Measurements from ENCODE around the gene NGEF. TPM values are rescaled to one million over a fixed set of nuclear protein-coding genes. Genes with fewer than 3 reads are reported as not detected.

The NGEF gene
- total and polyA plus RNA-seq, 10 of the 15 experiments (the other 5 are each of a cell fraction or from before 2014, with no cell fraction given), result 0.12 TPM; not detected in 9

GRCh38 chr2:232903989-232904388 lies 109.1 kb downstream of the NGEF start:
- H3K27ac ChIP-seq (ENCODE audit: control insufficient read depth, insufficient read depth), result no peak overlapping the region
- intact Hi-C loops (cut with micrococcal nuclease; ENCODE audit: unreplicated experiment) (no loop called here), in situ Hi-C loops (cut with MboI) (no loop called here)
- no peaks in the 10 kb centered on the region for H4K20me1 ChIP-seq (ENCODE audit: control insufficient read depth, insufficient read depth)
- WGBS (ENCODE audit: insufficient coverage, insufficient replicate concordance, low lambda C conversion rate, missing lambda C conversion rate), result 30% methylated on average over 9 of the region's 9 CpGs
- no peak for DNase-seq (ENCODE audit: low read depth, low spot score)
- ChIA-PET SMC1A (ENCODE audit: uncharacterized antibody, unreplicated experiment) (no interaction called here), CTCF (no interaction called here), POLR2A (no interaction called here), RAD21 (ENCODE audit: unreplicated experiment) (no interaction called here)
- no peak for ATAC-seq
- BruUV-seq (replicated peaks), result no TSS peak
- H3K36me3 ChIP-seq (ENCODE audit: control insufficient read depth in 2 of 2, insufficient read depth in 2 of 2, low read length in 1 of 2), result no peaks in the 10 kb centered on the region
- H3K4me2 ChIP-seq (ENCODE audit: control insufficient read depth, insufficient read depth), result no peak overlapping the region
- no peak overlapping the region for H2AFZ ChIP-seq (ENCODE audit: control insufficient read depth, low read depth, low read length)
- no peak overlapping the region for H3K9ac ChIP-seq (ENCODE audit: control insufficient read depth, insufficient read depth, low read length)
- no peaks in the 10 kb centered on the region for H3K4me1 ChIP-seq (ENCODE audit: control insufficient read depth, insufficient read depth, low read length)
- H3K27me3 ChIP-seq (replicated peaks in 1 of 2; ENCODE audit: control insufficient read depth in 2 of 2, insufficient read depth in 2 of 2, low read length in 1 of 2), result no peaks in the 10 kb centered on the region
- no peaks in the 10 kb centered on the region for H3K9me3 ChIP-seq (replicated peaks; ENCODE audit: control insufficient read depth, insufficient read depth, low read length)
- no peak overlapping the region for H3K4me3 ChIP-seq
- FAIRE-seq, result no peak
- H3K79me2 ChIP-seq (ENCODE audit: control insufficient read depth, insufficient read depth, low read length), result no peaks in the 10 kb centered on the region
- TF ChIP-seq ETV6 (conservative IDR thresholded peaks at IDR 0.05 in 1 of 2, IDR thresholded peaks at IDR 0.05 in 1 of 2; ENCODE audit: borderline replicate concordance in 1 of 2, low read depth in 1 of 2), result no peak
- TF ChIP-seq ATF3 (IDR thresholded peaks at IDR 0.05; ENCODE audit: borderline replicate concordance, extremely low read depth, low read depth, low read length), result no peak
- TF ChIP-seq KLF5 (IDR thresholded peaks at IDR 0.05; ENCODE audit: partially characterized antibody), result no peak
- no peak for TF ChIP-seq FOXK2 (IDR thresholded peaks at IDR 0.05)

DNA sequence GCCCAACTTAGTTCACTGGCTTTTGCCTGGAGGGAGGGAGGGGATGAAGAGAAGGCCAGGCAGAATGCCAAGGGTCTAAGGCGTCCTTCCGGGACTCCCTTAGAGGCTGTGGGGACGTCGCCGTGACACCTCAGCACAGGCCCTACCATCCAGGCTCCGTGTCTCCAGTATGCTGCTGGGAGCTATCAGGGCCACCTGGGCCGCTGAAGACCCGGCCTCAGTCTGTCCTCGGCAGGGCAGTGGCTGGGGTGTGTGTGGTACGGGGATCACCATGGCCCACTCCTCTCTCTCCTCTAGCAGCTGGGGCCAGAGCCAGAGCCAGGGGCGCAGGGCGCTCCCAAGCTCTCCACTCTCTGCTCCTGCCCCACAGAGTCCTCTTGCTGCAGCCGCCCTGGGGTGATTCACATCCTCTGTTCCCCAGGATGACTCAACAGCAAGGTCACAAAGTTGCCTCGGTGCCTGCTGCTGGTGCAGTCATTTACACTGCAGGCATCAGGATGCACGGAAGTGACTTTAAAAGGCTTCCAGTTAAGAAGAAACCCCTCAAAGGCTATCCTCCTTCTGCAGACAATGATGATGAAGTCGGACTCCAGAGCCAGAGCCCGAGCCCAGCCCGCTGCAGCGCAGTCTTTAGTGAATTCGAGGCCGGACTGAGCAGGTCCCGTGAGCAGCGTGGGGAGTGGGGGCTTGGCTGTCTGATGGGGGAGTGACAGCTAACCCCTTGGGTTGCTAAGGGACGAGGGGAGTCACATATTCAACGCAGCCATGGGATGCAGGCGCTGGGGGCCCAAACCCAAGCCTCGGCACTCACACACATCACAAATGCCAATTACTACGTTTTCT lies 111.1 kb downstream of the NGEF start:
- no peak for ATAC-seq
- H3K27me3 ChIP-seq (replicated peaks in 1 of 2; ENCODE audit: control insufficient read depth in 2 of 2, insufficient read depth in 2 of 2, low read length in 1 of 2), result no peaks in the 10 kb centered on the region
- no peak for FAIRE-seq

More for the DNA sequence above, 111.1 kb downstream of the NGEF start:
- H3K9ac ChIP-seq (ENCODE audit: control insufficient read depth, insufficient read depth, low read length), result no peak overlapping the region
- no peaks in the 10 kb centered on the region for H4K20me1 ChIP-seq (ENCODE audit: control insufficient read depth, insufficient read depth)
- H2AFZ ChIP-seq (ENCODE audit: control insufficient read depth, low read depth, low read length), result no peak overlapping the region
- TF ChIP-seq, protein P1, sequence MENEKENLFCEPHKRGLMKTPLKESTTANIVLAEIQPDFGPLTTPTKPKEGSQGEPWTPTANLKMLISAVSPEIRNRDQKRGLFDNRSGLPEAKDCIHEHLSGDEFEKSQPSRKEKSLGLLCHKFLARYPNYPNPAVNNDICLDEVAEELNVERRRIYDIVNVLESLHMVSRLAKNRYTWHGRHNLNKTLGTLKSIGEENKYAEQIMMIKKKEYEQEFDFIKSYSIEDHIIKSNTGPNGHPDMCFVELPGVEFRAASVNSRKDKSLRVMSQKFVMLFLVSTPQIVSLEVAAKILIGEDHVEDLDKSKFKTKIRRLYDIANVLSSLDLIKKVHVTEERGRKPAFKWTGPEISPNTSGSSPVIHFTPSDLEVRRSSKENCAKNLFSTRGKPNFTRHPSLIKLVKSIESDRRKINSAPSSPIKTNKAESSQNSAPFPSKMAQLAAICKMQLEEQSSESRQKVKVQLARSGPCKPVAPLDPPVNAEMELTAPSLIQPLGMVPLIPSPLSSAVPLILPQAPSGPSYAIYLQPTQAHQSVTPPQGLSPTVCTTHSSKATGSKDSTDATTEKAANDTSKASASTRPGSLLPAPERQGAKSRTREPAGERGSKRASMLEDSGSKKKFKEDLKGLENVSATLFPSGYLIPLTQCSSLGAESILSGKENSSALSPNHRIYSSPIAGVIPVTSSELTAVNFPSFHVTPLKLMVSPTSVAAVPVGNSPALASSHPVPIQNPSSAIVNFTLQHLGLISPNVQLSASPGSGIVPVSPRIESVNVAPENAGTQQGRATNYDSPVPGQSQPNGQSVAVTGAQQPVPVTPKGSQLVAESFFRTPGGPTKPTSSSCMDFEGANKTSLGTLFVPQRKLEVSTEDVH (IDR thresholded peaks at IDR 0.05; ENCODE audit: low read depth, partially characterized antibody), result no peak
- WGBS (ENCODE audit: insufficient coverage, insufficient replicate concordance, low lambda C conversion rate, missing lambda C conversion rate), result 55% methylated on average over 28 of the region's 28 CpGs
- no peak overlapping the region for H3K27ac ChIP-seq (ENCODE audit: control insufficient read depth, insufficient read depth)
- no peaks in the 10 kb centered on the region for H3K4me1 ChIP-seq (ENCODE audit: control insufficient read depth, insufficient read depth, low read length)
- H3K9me3 ChIP-seq (replicated peaks; ENCODE audit: control insufficient read depth, insufficient read depth, low read length), result no peaks in the 10 kb centered on the region
- CTCF ChIA-PET, result interaction anchor here (0.6 kb wide), 1 partner anchor 127 kb away, joined by 3 read pairs; no protein-coding TSS in a partner anchor
- BruUV-seq (replicated peaks), result no TSS peak
- in situ Hi-C loops (cut with MboI), result no loop called here
- POLR2A ChIA-PET, result no interaction called here
- H3K4me2 ChIP-seq (ENCODE audit: control insufficient read depth, insufficient read depth), result no peak overlapping the region
- SMC1A ChIA-PET (ENCODE audit: uncharacterized antibody, unreplicated experiment), result no interaction called here
- DNase-seq (ENCODE audit: low read depth, low spot score), result no peak
- intact Hi-C loops (cut with micrococcal nuclease; ENCODE audit: unreplicated experiment), result no loop called here
- H3K36me3 ChIP-seq (ENCODE audit: control insufficient read depth in 2 of 2, insufficient read depth in 2 of 2, low read length in 1 of 2), result no peaks in the 10 kb centered on the region
- H3K4me3 ChIP-seq, result no peak overlapping the region
- H3K79me2 ChIP-seq (ENCODE audit: control insufficient read depth, insufficient read depth, low read length), result no peaks in the 10 kb centered on the region
- RAD21 ChIA-PET (ENCODE audit: unreplicated experiment), result no interaction called here
